Activated CD4-positive, alpha-beta T cell treated with anti-CD3 and anti-CD28 coated beads, Interleukin-10, Interleukin-2, amounts not matched to agents 100 ng/mL and 50 ng/mL, durations not matched to agents 16 hours and 8 hours (primary cell): ENCODE results near the gene NEUROD2.

ENCODE experiments used
- DNase-seq: peaks from one replicate; pipeline ENCODE4 v3.0.0-alpha.2; 2020

NEUROD2 gene

DNA sequence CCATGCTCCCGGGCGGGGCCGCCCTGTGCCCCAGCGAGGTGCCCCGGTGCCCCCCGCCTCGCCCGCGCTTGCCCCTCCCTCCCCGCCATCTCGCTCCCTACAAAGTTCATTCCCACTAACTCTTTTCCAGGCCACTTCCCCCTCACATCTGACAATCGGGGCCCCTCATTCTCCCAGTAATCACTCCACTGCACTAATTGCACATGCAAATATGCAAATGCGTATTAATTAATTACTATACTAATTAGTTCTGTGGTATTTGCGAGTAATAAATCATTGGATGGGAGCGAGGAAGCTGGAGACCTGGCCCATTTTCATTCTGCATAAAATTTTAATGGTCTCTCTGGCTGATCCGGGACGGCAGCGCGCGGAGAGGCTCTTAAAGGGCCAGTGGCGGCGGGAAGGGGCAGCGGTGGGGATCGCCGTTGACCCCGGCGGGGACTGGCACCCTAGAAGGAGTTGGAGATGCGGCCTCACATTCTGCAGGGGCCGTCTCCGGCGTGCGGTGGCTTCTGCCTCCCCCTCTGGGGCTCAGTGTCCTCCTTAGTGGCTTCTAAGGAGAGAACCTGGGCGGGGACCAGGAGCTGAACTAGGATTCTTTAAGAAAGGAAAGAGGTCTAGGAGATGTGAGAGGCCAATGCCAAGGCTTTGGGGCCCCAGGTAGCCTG, 10.7 kb upstream of the NEUROD2 start:
- DNase-seq, result no peak

DNA sequence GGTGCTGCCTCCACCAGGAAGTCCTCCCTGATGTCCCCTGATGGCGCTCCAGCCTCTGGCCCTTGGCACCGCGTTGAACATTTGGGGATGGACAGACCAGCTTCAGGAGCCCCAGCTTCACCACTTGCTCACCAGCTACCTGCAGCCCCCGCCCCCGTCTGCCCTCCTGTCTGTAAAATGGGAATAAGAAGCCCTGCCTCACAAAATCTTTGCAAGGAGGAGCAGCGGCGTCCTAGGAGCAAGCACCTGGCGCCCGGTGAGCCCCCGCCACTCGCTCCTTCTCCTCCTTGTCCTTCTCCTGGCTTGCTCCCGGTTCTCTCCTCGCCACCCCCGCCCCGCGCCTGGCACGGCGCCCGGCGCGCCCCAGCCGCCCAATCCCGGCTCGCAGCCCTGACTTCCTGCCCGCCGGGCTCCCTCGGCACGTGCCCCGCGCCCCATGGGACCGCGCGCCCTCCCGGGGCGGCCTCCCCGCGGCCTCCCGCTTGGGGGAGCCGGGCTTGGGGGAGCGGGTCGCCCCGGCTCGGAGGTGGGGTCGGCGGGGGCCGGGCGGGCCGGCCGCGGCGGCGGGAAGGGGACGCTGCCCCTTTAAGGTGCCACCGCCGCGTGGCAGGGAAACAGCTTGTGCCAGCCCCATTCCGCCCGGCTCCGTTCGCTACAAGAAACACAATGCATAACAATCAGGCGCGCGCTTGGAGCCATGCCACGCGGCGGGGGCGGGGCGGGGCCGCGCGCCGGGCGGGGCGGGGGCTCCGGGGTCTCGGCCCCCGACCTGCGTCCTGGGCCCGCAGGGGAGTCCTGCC, 9.9 kb upstream of the NEUROD2 start:
- DNase-seq, result peak; percentile 65

DNA sequence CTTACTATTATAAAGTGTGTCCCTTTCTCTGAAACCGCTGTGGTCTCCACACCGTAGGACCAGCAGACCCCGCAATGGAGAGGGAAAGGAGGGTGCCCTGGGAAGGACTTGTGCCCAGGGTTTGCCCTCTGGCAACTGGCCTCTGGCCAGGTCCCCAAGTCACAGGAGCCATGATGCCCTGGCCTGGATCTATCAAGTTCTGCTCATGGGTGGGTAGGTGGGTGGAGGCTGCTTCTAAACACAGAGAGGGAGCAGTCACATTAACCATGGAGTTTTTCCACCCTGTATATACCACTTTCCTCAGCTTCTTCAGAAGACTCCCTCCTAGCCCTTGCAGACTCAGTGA, 9.4 kb upstream of the NEUROD2 start:
- DNase-seq, result no peak

DNA sequence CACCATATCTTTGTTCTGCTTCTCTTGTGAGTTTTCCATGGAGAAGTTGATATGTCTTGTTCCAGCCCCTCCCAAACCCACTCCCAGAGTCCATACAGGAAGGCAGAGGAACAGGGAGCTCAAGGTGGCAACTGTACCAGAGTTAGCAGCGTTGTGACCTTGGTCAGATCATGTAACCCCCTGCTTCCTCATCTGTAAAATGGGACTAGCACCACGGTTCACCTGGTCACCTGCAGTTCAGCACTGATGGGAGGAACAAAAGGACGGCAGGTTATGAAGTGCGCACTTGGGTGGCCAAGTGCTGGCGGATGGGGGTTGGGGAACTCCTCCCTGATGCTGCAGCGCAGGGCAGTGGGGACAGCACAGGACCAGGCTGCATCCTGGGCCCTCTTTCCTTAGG, 7.7 kb upstream of the NEUROD2 start:
- DNase-seq, result no peak

DNA sequence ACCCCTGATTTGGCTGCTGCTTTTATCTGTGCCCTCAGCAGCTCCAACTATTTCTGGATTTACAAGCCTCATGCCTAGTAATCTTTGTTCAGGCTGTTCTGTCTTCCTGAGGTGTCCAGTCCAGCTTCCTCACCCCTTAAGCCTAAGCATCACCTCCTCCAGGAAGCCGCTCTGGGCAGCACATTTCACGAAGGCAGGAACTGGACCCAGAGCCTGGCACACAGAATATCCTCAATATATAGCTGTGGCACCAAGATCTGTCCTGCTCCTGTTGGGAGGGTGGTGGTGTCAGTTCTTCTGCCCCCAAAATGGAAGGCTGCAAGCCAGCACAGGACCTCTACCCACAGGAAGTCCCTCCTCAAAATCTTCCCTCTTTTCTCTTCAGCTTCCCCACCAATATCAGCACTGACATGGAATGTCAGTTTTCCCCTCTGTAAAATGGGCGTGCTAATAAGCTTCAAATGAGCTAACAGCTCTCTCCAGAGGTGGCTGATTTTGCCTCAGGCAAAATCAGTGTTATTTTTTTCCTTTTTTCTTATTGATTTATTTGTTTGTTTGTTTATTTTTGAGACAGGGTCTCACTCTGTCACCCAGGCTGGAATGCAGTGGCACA, 6.9 kb upstream of the NEUROD2 start:
- DNase-seq, result no peak

DNA sequence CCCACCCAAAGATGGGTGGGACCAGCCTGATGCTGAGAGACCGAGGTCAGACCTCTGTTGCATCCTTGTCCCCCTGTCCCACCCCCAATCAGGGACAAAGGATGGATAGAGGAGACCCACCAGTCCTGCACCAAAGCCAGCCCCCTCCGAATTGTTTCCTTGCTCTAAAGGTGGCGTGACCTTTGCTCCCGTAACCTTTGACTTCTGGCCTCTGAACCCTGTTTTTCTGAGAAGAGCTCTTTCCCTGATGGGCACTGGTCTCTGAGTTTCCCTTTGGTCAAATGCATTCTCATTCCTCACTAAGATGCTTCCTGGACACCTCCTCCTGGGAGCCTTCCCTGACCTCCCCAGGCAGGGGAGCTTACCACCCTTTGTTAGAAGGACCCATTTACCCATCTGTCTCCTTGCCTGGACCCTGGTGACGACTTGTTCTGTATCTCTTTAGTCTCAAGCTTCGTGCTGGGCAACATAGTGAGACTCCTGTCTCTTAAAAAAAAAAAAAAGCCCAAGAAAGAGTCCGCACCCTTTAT, 5.3 kb upstream of the NEUROD2 start:
- DNase-seq, result no peak

DNA sequence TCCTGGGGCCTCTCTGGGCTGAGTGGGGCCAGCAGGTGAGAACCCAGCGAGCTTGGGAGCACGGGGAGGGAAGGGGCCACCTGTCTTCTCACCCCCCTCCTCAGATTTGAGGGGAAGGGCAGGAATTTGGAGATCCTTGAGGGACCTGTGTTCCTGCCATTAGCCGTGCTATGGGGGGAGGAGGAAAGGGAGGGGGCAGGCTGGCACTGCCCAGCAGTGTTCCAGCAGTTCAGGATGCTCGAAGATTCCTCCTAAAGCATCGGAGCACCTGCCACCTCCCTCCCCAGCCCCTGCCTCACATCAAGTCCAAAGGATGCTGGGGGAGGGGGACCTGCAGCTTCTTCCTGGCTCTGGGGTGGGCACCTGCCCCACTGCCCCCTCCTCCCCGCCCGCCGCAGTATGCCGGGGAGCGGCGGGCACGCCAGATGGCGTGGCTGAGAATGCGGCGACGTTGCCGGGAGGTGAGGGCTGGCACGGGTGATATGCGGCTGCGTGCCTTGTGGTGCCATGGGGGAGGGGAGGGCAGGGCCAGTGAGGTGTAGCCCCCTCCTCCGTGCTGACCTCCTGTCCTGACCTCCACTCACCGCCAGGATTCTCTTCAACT, 4.7 kb upstream of the NEUROD2 start:
- no peak for DNase-seq

DNA sequence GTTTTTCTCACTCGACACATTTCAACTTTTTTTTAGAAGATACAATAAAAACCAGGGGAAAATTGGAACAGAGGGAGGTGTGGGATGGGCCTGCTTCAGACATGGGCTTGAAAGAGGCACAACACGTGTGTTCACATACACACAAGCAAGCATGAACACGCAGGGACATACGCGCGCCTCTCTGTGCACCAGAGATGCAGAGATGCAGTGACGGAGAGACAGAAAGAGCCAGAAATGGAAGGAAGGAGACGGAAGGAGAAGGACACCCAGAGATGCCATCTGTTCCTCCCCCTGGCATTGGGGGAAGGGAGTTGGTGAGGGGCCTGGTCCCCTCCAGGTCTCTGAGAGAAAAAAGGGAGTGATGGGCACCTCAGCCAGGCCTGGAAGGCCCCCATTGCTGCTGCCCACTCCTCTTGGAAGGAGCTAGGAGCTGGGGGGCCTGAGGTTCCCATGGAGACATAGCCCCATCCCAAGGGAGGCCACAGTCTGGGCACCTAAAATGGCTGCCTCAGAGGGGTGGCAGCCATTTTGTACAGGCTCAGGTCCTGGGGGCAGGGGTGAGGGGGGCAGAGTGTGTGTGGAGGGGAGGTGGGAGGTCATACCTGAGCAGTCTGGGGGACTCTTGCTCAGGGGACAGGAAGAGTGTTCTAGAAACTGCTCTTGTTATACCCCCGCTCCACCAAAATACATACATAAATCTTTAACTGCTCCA, 3.8 kb upstream of the NEUROD2 start:
- no peak for DNase-seq

DNA sequence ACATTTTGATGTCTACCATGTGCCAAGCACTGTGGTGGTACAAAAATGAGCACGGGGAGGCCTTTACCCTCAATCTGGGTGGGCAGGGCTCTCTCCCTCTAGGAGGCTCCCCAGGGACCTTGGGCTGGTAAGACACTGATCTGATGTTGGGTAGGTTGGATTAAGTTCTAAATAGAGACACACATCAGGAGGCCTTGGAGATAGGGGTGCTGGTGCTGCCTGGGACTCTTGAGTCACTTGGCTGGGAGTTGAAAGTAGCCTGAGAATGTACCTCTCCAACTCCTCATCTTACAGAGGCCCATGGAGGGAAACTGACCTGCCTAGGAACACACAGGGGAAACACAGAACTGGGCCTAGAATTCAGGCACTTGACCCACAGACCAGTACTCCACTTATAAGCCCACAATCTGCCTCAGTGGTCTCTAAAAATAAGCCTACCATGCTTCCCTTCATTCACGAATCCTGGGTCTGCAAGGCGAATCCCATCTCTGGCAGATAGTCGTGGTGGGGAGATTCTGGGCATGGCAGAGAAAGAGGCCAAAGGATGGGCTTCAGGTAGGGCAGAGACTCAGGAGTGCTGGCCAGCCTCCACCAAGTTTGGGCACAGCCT, 1.8 kb upstream of the NEUROD2 start:
- no peak for DNase-seq

DNA sequence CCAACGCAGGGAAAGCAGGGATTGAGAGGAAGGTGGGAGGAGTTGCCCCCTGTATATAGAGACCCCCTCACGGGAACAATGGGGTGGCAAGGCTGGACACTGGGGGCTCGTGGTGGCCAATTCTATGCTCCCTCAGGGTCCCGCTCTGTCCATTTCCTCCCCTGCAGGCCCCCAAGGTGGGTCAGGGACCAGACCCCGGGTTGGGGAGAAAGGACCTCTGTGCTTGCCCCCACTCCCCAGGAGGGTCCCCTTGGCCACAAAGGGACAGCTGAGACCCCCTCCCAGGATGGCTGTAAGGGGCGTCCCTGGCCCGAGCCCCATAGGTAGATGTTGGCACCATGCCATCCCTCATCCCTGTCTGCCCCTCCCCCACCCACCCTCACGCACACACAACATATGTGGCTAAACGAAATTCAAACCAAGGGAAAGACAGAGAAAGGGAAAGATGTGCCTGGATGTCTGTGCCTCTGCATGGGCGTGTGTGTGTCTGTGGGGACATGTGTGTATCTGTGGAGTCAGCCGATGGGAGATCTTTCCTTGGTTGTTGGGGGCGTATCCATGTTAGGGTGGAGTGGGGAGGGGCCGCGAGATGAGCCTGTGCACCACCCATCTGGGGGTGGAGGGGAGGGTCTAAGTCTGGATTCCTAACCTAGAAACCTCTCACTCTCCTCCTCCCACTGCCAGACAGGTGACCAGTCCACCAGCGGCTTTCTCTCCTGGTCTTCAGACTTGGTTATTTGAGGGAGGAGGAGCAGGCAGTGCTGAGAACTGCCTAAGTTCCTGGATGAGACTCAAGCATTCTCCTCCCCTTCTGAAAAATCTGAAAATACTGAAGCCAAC, 642 bp upstream of the NEUROD2 start:
- no peak for DNase-seq

DNA sequence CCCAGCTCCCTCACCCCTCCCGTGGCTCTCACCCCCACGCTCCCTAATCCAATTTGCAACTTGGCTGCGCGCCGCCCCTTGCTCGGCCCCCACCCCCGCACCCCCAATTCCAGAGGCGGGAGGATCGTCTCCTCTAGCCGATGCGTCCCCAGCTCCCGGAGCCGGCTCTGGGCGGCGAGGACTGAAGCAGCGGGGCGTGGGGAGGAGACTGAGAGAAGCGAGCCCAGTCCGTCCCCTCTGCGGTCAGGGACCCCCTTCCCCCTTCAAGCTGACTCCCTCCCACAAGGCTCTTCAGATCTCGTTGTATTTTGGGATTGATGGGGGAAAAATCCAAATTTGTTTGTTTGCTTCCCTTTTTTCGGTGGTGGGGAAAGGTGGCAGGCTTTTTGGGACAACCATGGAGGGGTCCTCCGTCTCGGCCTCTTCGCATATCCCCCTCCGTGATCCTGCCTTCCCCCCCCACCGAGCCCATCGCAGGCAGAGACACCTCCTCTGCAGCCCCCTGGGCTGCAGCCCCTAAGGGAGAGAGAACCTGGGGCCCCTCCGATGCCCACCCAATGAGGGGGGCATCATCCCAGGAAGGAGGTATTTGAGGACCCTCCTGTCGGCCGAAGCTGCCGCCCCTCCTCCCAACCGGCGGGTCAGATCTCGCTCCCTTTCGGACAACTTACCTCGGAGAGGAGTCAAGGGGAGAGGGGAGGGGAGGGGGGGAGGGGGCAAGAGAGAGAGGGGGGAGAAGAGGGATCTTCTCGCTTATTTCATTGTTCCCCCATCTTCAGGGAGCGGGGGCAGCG, 466 bp downstream of the NEUROD2 start:
- DNase-seq, result no peak

DNA sequence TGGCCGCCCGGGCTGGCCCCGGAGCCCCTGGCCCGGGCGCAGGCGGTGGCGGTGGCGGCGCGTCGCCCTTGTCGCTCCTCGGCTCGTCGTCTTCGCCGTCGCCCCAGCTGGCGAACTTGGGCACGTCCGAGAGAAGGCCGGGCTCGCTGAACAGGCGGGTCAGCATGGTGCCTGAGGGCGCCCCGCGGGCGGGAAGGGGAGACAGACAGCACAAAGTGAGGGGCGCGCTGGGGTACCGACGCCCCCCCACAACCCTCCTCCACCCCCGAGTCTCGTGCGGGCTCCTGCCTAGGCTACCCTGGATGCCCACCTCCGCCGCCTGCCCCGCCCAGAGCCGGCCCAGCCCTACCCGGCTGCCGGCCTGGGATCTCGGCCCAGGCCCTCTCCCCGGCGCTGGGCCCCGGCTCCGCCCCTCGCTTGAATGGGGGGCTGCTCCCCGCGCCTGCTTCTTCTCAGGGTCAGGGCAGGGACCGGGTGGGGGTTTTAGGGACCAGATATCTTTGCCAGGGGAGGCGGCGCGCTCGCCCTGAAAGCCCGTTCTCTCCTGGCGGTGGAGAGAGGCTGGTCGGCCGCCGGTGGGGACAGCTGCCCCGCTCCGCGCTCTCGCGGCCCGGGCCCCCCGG, 1.2 kb downstream of the NEUROD2 start:
- DNase-seq, result no peak

DNA sequence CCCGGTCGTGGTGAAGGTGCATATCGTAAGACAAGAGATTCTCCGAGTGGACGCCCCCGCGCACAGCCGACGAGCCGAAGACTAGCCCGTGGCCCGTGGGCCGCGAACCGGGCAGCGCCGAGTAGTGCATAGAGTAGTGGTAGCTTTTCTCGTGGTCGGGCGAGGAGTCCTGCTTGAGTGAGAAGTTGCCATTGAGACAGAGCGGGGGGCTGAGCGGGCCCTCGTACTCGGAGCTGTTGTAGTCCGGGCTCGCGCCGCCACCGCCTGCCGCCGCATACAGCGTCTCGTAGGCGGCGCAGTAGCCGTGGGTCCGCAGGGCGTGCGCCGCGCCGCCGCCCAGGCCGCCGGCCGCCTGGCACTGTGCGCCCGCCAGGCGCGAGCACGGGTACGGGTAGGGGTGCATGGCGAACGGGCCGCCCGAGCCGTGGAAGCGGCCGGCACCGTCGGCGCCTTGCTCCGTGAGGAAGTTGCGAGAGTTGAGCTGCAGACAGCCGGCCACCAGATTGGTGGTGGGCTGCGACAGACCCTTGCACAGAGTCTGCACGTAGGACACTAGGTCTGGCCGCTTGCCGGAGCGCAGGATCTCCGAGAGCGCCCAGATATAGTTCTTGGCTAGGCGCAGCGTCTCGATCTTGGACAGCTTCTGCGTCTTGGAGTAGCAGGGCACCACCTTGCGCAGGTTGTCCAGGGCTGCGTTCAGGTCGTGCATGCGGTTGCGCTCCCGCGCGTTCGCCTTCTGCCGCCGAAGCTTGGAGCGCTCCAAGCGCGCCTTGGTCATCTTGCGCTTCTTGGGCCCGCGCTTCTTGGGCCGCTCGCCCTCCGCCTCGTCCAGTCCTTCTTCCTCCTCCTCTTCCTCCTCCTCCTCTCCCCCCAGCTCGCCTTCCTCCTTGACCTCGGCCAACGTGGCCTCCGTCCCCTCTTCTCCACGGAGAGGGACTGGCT, 2.0 kb downstream of the NEUROD2 start:
- DNase-seq, result no peak

DNA sequence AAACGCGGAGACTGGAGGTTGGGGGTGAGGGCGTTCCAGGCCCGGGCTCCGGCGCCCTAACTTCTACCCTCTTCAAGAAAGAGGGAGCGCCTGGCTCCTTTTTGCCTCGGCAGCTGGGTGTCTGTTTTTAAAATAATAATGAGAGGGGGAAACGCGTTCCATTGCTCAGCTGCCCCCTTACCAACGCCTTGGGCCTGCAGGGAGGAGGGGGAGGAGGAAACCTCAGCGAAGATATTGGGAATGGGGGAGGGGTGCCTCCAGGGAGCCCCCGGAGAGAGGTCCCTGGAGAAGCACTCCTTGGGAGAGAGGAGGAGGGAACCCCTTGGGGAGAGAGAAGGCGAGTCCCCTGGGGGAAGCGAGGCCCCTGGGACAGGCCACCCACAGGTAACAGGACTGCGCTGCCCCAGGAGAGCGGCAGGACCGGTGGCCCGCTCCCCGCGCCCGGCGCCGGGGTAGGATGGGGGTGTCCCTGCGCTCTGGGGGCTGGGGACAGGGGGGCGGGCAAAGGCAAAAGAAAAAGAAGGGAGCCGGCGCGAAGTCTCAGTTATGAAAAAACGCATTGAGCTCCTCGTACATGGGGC, 2.7 kb downstream of the NEUROD2 start:
- no peak for DNase-seq

DNA sequence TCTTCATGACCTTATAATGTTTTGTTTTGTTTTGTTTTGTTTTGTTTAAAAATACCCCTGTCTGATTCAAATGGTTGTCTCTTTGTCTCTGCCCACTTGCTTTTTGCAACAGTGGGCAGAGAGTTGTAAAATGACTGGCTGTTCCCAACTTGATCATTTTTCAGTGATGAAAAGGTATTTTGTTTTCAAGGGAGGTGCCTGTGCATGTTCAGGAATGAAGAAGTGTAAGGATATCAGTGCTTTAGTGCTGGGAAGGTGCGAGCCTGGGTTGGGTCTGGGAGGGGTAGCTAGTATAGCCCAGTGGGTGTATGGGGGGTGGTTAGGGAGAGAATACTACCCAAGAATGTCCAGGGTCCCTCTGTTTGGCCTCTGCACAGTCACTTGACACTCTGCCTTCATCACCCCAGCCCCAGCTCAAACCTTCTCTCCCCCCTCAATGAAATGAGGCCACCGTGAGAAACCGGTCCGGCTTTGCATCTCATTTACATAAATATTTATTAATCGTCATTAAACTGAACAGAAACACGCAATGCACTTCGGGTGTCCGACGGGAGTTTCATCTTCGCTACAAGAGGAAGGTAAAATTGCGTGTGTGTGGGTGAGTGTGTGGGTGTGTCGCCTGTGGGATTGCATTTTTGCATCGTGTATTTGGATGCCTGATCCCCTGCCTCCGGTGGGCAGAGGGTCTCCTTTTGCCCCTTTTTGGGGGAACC, 4.3 kb downstream of the NEUROD2 start:
- DNase-seq, result no peak

DNA sequence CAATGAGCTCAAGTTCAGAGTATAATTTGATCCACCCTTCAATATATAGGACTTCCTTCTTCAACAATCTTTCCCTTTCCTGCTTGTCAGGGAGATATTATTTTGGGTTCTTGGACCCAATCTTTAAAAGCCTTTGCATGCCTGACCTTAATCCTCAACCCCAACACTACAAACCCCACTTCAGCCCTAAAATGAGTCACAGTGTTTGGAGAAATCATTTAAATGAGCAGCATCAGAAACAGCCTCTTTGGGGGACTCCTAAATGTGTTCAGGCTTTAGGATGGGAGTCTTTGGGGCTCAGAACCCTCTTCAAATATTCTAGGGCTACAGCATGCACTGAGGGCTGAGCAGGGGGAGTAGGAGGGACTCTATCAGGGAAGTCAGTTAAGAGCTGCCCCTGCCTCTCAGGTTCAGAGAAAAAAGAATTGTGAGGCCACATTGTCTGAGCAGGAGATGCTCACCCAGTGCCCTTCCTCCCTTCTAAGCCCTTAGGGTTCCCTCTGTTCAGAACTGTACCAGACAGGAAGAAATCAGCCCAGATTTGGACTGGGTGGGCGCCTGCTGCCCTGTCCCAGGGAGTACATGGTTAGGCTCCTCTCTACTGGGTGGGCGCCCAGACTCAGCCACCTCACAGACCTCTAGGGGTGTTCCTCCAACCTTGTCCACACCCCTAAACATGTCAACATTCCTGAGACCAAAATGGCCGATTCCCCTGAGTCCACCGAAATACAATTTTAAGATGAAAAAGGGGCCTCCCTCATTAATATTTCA, 5.0 kb downstream of the NEUROD2 start:
- no peak for DNase-seq
